K562 (cell line): ENCODE measurements around the gene NUDT22. TPM values are rescaled to one million over a fixed set of nuclear protein-coding genes. Genes with fewer than 3 reads are reported as not detected.

Source experiments
- BACH1 ChIP-seq: fragments of 200-800 bp; sonication (Bioruptor generic); IDR thresholded peaks from 2 replicates; pipeline ENCODE4 v1.6.1; 2016; ENCODE audit warnings: missing genetic modification characterization, missing compliant biosample characterization
- DACH1 ChIP-seq: fragments of 450-650 bp; IDR thresholded peaks from 2 replicates; pipeline ENCODE4 v1.6.1; 2018; ENCODE audit not compliant: partially characterized antibody
- FUS ChIP-seq: fragments of 200-400 bp; formaldehyde crosslinking; optimal IDR thresholded peaks from 2 replicates; pipeline ENCODE3; 2017; ENCODE audit warnings: low read depth, low read length
- GABPB1 ChIP-seq: sonication (generic); formaldehyde crosslinking; IDR thresholded peaks from 2 replicates; pipeline ENCODE4 v1.8.0; 2022; ENCODE audit warnings: mild to moderate bottlenecking, missing genetic modification reagents
- HNRNPK ChIP-seq: fragments of 200-400 bp; formaldehyde crosslinking; IDR thresholded peaks from one replicate; pipeline ENCODE4 v1.6.1; 2018; ENCODE audit warnings: mild to moderate bottlenecking, low read depth, low read length; ENCODE audit not compliant: poor library complexity, severe bottlenecking
- NFXL1 ChIP-seq: fragments of 450-650 bp; formaldehyde crosslinking; IDR thresholded peaks from 2 replicates; pipeline ENCODE4 v1.4.0; 2021; ENCODE audit warnings: mild to moderate bottlenecking
- PHB2 ChIP-seq: fragments of 450-650 bp; IDR thresholded peaks from 2 replicates; pipeline ENCODE4 v1.6.1; 2017; ENCODE audit warnings: low read depth
- PHF21A ChIP-seq: fragments of 450-650 bp; IDR thresholded peaks from 2 replicates; pipeline ENCODE4 v1.6.1; 2017; ENCODE audit warnings: low read depth, borderline replicate concordance
- SRF ChIP-seq, 2 experiments: fragments of 250-450, 450-650 bp in 1 of 2; sonication (Bioruptor Pico) in 1 of 2; sonication (generic) in 1 of 2; formaldehyde crosslinking; IDR thresholded peaks; 2 replicates each; pipeline versions ENCODE4 v1.5.0 to v1.5.1; 2020 to 2022; ENCODE audit warnings: mild to moderate bottlenecking in 1 of 2, missing genetic modification reagents in 1 of 2
- ZNF217 ChIP-seq: sonication (generic); formaldehyde crosslinking; IDR thresholded peaks from 2 replicates; pipeline ENCODE4 v1.8.0; 2022; ENCODE audit warnings: mild to moderate bottlenecking, missing genetic modification reagents
- ZNF41 ChIP-seq: fragments of 250-450 bp; sonication (Bioruptor Pico); conservative IDR thresholded peaks from 2 replicates; pipeline ENCODE4 v1.4.0; 2020; ENCODE audit warnings: mild to moderate bottlenecking
- ZNF431 ChIP-seq: sonication (generic); formaldehyde crosslinking; IDR thresholded peaks from 2 replicates; pipeline ENCODE4 v1.8.0; 2022; ENCODE audit warnings: mild to moderate bottlenecking, missing genetic modification reagents
- ZNF561 ChIP-seq: fragments of 450-650 bp; formaldehyde crosslinking; conservative IDR thresholded peaks from 2 replicates; pipeline ENCODE4 v1.4.0; 2020; ENCODE audit warnings: mild to moderate bottlenecking, moderate library complexity
- polyA plus RNA-seq, 8 experiments: library from polyadenylated mRNA; depleted of rRNA in 4 of 8; stranded (reverse) in 5 of 8; unstranded in 3 of 8; fragments of >200 nt; fragmentation: Nextera tagmentation in 2 of 8; fragmentation: Illumina TruSeq in 1 of 8; extraction: Ambion mirVana in 2 of 8; extraction: Trizol in 1 of 8; gene quantifications; 2 replicates each; pipeline versions ENCODE4 v1.2.1 to v1.2.3, GENCODE V29; 2011 to 2014; ENCODE audit warnings: inconsistent platforms in 1 of 8, missing spikeins in 1 of 8
- total RNA-seq, 7 experiments: library from RNA; depleted of rRNA in 6 of 7; stranded (reverse); fragments of >200 nt in 6 of 7; fragmentation: Illumina TruSeq in 2 of 7; extraction: Trizol in 2 of 7; gene quantifications; 2 replicates each; pipeline versions ENCODE4 v1.2.1 to v1.2.3, GENCODE V29; 2011 to 2021; ENCODE audit warnings: low replicate concordance in 1 of 7
- TF ChIP-seq, protein P1 (sequence below): fragments of 200-600 bp; sonication (generic); IDR thresholded peaks from one replicate; pipeline ENCODE4 v1.6.1; 2012; ENCODE audit warnings: mild to moderate bottlenecking, low read depth, low read length, inconsistent platforms

The NUDT22 gene
- total and polyA plus RNA-seq, 9 of the 15 experiments (the other 6 are each of a cell fraction or from before 2014, with no cell fraction given), result 6.3 to 92.6 (median 37.4) TPM

DNA sequence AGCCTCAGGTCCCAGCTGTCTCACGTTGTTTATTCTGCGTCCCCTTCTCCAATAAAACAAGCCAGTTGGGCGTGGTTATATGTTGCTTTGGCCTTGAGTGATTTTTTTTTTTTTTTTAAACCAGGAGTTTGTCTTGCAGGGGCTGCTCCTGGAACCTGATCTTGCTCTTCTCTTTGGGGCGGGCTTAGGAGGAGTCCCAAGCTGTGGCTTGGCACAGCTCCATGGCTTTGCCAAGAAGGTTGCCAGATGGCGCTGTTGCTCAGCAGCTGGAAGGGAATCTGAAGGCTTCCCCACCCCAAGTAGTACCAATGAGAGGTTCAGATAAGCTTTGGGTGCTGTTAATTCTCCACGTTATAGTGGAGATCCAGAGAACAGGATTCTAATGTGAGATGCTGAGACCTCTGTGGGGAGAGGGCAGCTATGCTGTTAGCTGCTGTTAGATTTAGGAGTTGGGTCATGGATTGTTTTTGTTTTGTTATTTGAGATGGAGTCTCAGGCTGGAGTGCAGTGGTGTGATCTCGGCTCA, 21.5 kb upstream of the NUDT22 start (continued):
- TF ChIP-seq PHF21A (0 out of 2 replicates have a peak, but pooled peaks have one; percentile 9), PHB2 (no peak), ZNF431 (CRISPR knock-in tag) (no peak), SRF (CRISPR knock-in tag; IDR thresholded peaks at IDR 0.05) (no peak), FUS (no peak), HNRNPK (no peak), GABPB1 (CRISPR knock-in tag) (no peak; the same call in 1 of the 2 replicates), NFXL1 (CRISPR knock-in tag) (no peak), BACH1 (no peak), ZNF561 (no peak), ZNF41 (CRISPR knock-in tag) (no peak), DACH1 (no peak), ZNF217 (no peak)
- TF ChIP-seq, protein P1, sequence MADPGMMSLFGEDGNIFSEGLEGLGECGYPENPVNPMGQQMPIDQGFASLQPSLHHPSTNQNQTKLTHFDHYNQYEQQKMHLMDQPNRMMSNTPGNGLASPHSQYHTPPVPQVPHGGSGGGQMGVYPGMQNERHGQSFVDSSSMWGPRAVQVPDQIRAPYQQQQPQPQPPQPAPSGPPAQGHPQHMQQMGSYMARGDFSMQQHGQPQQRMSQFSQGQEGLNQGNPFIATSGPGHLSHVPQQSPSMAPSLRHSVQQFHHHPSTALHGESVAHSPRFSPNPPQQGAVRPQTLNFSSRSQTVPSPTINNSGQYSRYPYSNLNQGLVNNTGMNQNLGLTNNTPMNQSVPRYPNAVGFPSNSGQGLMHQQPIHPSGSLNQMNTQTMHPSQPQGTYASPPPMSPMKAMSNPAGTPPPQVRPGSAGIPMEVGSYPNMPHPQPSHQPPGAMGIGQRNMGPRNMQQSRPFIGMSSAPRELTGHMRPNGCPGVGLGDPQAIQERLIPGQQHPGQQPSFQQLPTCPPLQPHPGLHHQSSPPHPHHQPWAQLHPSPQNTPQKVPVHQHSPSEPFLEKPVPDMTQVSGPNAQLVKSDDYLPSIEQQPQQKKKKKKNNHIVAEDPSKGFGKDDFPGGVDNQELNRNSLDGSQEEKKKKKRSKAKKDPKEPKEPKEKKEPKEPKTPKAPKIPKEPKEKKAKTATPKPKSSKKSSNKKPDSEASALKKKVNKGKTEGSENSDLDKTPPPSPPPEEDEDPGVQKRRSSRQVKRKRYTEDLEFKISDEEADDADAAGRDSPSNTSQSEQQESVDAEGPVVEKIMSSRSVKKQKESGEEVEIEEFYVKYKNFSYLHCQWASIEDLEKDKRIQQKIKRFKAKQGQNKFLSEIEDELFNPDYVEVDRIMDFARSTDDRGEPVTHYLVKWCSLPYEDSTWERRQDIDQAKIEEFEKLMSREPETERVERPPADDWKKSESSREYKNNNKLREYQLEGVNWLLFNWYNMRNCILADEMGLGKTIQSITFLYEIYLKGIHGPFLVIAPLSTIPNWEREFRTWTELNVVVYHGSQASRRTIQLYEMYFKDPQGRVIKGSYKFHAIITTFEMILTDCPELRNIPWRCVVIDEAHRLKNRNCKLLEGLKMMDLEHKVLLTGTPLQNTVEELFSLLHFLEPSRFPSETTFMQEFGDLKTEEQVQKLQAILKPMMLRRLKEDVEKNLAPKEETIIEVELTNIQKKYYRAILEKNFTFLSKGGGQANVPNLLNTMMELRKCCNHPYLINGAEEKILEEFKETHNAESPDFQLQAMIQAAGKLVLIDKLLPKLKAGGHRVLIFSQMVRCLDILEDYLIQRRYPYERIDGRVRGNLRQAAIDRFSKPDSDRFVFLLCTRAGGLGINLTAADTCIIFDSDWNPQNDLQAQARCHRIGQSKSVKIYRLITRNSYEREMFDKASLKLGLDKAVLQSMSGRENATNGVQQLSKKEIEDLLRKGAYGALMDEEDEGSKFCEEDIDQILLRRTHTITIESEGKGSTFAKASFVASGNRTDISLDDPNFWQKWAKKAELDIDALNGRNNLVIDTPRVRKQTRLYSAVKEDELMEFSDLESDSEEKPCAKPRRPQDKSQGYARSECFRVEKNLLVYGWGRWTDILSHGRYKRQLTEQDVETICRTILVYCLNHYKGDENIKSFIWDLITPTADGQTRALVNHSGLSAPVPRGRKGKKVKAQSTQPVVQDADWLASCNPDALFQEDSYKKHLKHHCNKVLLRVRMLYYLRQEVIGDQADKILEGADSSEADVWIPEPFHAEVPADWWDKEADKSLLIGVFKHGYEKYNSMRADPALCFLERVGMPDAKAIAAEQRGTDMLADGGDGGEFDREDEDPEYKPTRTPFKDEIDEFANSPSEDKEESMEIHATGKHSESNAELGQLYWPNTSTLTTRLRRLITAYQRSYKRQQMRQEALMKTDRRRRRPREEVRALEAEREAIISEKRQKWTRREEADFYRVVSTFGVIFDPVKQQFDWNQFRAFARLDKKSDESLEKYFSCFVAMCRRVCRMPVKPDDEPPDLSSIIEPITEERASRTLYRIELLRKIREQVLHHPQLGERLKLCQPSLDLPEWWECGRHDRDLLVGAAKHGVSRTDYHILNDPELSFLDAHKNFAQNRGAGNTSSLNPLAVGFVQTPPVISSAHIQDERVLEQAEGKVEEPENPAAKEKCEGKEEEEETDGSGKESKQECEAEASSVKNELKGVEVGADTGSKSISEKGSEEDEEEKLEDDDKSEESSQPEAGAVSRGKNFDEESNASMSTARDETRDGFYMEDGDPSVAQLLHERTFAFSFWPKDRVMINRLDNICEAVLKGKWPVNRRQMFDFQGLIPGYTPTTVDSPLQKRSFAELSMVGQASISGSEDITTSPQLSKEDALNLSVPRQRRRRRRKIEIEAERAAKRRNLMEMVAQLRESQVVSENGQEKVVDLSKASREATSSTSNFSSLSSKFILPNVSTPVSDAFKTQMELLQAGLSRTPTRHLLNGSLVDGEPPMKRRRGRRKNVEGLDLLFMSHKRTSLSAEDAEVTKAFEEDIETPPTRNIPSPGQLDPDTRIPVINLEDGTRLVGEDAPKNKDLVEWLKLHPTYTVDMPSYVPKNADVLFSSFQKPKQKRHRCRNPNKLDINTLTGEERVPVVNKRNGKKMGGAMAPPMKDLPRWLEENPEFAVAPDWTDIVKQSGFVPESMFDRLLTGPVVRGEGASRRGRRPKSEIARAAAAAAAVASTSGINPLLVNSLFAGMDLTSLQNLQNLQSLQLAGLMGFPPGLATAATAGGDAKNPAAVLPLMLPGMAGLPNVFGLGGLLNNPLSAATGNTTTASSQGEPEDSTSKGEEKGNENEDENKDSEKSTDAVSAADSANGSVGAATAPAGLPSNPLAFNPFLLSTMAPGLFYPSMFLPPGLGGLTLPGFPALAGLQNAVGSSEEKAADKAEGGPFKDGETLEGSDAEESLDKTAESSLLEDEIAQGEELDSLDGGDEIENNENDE, result no peak
